Measurements from ENCODE around the gene CFAP410.
"Not testable (repeated sequence)": the region's sequence is repeated elsewhere in the genome, so short reads cannot be mapped to it uniquely, and the experiment has no call there.

The CFAP410 gene

GRCh38 chr21:44351535-44352252 is 12.5 kb upstream of the CFAP410 start:
- no peak for DNase-seq (ENCODE audit: low read depth in 2 of 2)

GRCh38 chr21:44350773-44351481 is 11.7 kb upstream of the CFAP410 start:
- no peak for DNase-seq (ENCODE audit: low read depth in 2 of 2)

- DNase-seq (ENCODE audit: low read depth in 2 of 2): no peak
These were observed 10.9 kb upstream of the CFAP410 start for GRCh38 chr21:44349847-44350772.

- no peak for DNase-seq (ENCODE audit: low read depth in 2 of 2)
These were observed 10.2 kb upstream of the CFAP410 start for GRCh38 chr21:44349416-44349846.

GRCh38 chr21:44348861-44349260 is 9.7 kb upstream of the CFAP410 start:
- no peak for DNase-seq (ENCODE audit: low read depth in 2 of 2)

GRCh38 chr21:44347911-44348451 is 8.8 kb upstream of the CFAP410 start:
- no peak for DNase-seq (ENCODE audit: low read depth in 2 of 2)

GRCh38 chr21:44345495-44345894 is 6.3 kb upstream of the CFAP410 start:
- no peak for DNase-seq (ENCODE audit: low read depth in 2 of 2)

GRCh38 chr21:44344541-44345183 is 5.5 kb upstream of the CFAP410 start:
- DNase-seq (ENCODE audit: low read depth in 2 of 2): no peak

- DNase-seq (ENCODE audit: low read depth in 2 of 2): not testable (repeated sequence)
These were observed 3.8 kb upstream of the CFAP410 start for GRCh38 chr21:44342981-44343380.

GRCh38 chr21:44341726-44342458 is 2.7 kb upstream of the CFAP410 start:
- not testable (repeated sequence) for DNase-seq (ENCODE audit: low read depth in 2 of 2)

- DNase-seq (ENCODE audit: low read depth in 2 of 2): no peak
These were observed 972 bp downstream of the CFAP410 start for GRCh38 chr21:44337941-44338895.

GRCh38 chr21:44337449-44337848 is 1.7 kb downstream of the CFAP410 start:
- no peak for DNase-seq (ENCODE audit: low read depth in 2 of 2)

- no peak for DNase-seq (ENCODE audit: low read depth in 2 of 2)
These were observed 3.7 kb downstream of the CFAP410 start for GRCh38 chr21:44335266-44336059.

- no peak for DNase-seq (ENCODE audit: low read depth in 2 of 2)
These were observed 4.7 kb downstream of the CFAP410 start for GRCh38 chr21:44334329-44335030.

- DNase-seq (ENCODE audit: low read depth in 2 of 2): no peak
These were observed 5.5 kb downstream of the CFAP410 start for GRCh38 chr21:44333509-44334328.

GRCh38 chr21:44332965-44333364 is 6.2 kb downstream of the CFAP410 start:
- no peak for DNase-seq (ENCODE audit: low read depth in 2 of 2)

GRCh38 chr21:44332383-44332782 is 6.8 kb downstream of the CFAP410 start:
- no peak for DNase-seq (ENCODE audit: low read depth in 2 of 2)
